T-cell (primary cell): ENCODE results near the gene PTN. TPM values are rescaled to one million over a fixed set of nuclear protein-coding genes. Genes with fewer than 3 reads are reported as not detected.
"Not testable (repeated sequence)": the region's sequence is repeated elsewhere in the genome, so short reads cannot be mapped to it uniquely, and the experiment has no call there.

Experiments used
- ATAC-seq, 4 experiments: fragments of 200-7000 bp in 3 of 4; fragments of 150-1000 bp in 1 of 4; cut with Tn5 transposase; replicated peaks in 1 of 4; 1 replicate in 3 of 4; 2 replicates in 1 of 4; pipeline ENCODE4 v1.10.0; 2021; ENCODE audit warnings: moderate library complexity in 3 of 4, mild to moderate bottlenecking in 2 of 4, moderate number of reproducible peaks in 1 of 4
- CTCF ChIA-PET, 2 donors: fragments of 300-600 bp; sonication (Branson Sonifier 250); formaldehyde crosslinking; loops; one replicate each; lab custom pipeline; 2022; ENCODE audit warnings: antibody characterized with exemption in 2 of 2; lab: Charles Lee
- POLR2A ChIA-PET, 2 donors: fragments of 300-600 bp; sonication (Branson Sonifier 250); formaldehyde crosslinking; loops; one replicate each; lab custom pipeline; 2022; ENCODE audit warnings: antibody characterized with exemption in 2 of 2; lab: Charles Lee
- DNase-seq, 35 experiments: peaks; one replicate each; pipeline versions ENCODE4 v3.0.0 to v3.0.0-alpha.2; 2013 to 2023
- H3K27ac ChIP-seq: one replicate; pipeline ENCODE4 v1.5.1; 2013; ENCODE audit warnings: low read length
- H3K27me3 ChIP-seq, 2 experiments: replicated peaks in 1 of 2; 1 replicate in 1 of 2; 2 replicates in 1 of 2; pipeline versions ENCODE4 v1.6.1 to v1.7.0; 2013; ENCODE audit warnings: low read length in 1 of 2, mixed read lengths in 1 of 2; ENCODE audit not compliant: control insufficient read depth in 2 of 2, insufficient read depth in 2 of 2; ENCODE audit errors: extremely low read depth in 1 of 2
- H3K36me3 ChIP-seq, 2 donors: 1 replicate in 1 of 2; 2 replicates in 1 of 2; pipeline versions ENCODE4 v1.6.1 to v1.7.0; 2013; ENCODE audit warnings: low read length in 1 of 2; ENCODE audit not compliant: control insufficient read depth in 2 of 2, insufficient read depth in 1 of 2; ENCODE audit errors: extremely low read depth in 1 of 2
- H3K4me1 ChIP-seq, 2 experiments: 1 replicate in 1 of 2; 2 replicates in 1 of 2; pipeline versions ENCODE4 v1.6.1 to v1.7.0; 2013; ENCODE audit warnings: low read length in 2 of 2, mixed read lengths in 1 of 2; ENCODE audit not compliant: insufficient read depth in 2 of 2, control insufficient read depth in 1 of 2; ENCODE audit errors: extremely low read depth in 1 of 2
- H3K4me3 ChIP-seq, 2 donors: 1 replicate in 1 of 2; 2 replicates in 1 of 2; pipeline versions ENCODE4 v1.5.1 to v1.7.0; 2013; ENCODE audit warnings: mild to moderate bottlenecking in 2 of 2, low read length in 1 of 2, moderate library complexity in 1 of 2; ENCODE audit not compliant: control insufficient read depth in 1 of 2; ENCODE audit errors: extremely low read depth in 1 of 2
- H3K9me3 ChIP-seq: 2 replicates; pipeline ENCODE4 v1.7.0; 2013
- H3K27ac Mint-ChIP-seq, 2 donors: one replicate each; pipeline ENCODE4 v1.8.0; 2020 to 2021; ENCODE audit warnings: mild to moderate bottlenecking in 2 of 2, mixed read lengths in 2 of 2
- H3K27me3 Mint-ChIP-seq, 2 donors: one replicate each; pipeline ENCODE4 v1.8.0; 2021 to 2022; ENCODE audit warnings: mixed read lengths in 2 of 2
- H3K36me3 Mint-ChIP-seq: one replicate; pipeline ENCODE4 v1.8.0; 2021; ENCODE audit warnings: mixed read lengths
- H3K4me1 Mint-ChIP-seq, 3 donors: one replicate each; pipeline ENCODE4 v1.8.0; 2020 to 2022; ENCODE audit warnings: mixed read lengths in 3 of 3, mild to moderate bottlenecking in 1 of 3
- H3K4me3 Mint-ChIP-seq, 3 donors: one replicate each; pipeline ENCODE4 v1.8.0; 2020 to 2022; ENCODE audit warnings: mild to moderate bottlenecking in 3 of 3, mixed read lengths in 3 of 3, moderate library complexity in 3 of 3
- H3K9me3 Mint-ChIP-seq, 3 donors: one replicate each; pipeline ENCODE4 v1.8.0; 2020 to 2022; ENCODE audit warnings: mixed read lengths in 3 of 3
- WGBS: methylation state at CpG from one replicate; pipeline ENCODE4 v1.1.5; 2013; ENCODE audit warnings: missing lambda C conversion rate; ENCODE audit not compliant: insufficient coverage; 5-methylcytosine and 5-hydroxymethylcytosine counted together
- total RNA-seq, 35 experiments: library from RNA in 6 of 35; stranded (reverse) in 6 of 35; fragments of 120-200 nt in 1 of 35; gene quantifications; one replicate each; pipeline versions ENCODE4 v1.2.1 to v1.2.4 and lab custom pipeline; 2013 to 2026

The PTN gene
- total RNA-seq, 5 donors from 2014 or later (not counting 1 experiment from before 2014, with no cell fraction given) = 0.16 TPM; not detected in 4

DNA sequence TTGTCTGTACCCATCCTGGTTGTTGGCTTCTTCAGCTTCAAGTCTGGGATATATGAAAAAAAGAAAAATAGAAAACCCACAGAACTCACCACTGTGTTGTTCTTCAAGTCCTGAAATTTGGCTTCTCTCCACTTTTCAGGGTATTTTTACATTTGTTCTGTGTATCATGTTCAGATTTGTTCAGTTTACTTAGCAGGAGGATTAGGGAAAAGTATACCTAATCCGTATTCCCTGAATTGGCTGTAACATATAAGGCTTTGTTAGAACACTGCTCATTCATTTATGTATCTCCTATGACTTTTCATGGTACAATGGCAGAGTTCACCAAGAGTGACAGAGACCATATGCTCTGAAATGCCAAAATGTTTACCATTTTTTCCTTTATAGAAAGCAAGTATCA is 146.9 kb downstream of the PTN start:
- H3K4me1 Mint-ChIP-seq = no peaks in the 10 kb centered on the region

DNA sequence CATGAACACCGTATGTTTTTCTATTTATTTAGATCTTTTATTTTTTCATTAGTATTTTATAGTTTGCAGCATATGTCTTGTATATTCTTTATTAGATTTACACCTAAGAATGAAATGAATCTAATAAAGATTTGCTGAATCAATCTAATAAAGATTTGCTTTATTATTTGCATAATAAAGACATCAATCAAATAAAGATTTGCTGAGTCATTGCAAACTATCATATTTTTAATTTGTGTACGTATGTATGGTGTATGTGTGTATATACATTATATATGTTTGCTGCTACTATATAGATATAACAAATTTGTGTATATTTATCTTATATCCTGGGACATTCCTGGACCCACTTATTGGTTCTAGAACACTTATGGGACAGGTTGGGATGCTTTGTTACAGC is 147.5 kb downstream of the PTN start:
- Mint-ChIP-seq H3K27me3 (no peaks in the 10 kb centered on the region), H3K4me3 (no peak overlapping the region), H3K4me1 (no peaks in the 10 kb centered on the region), H3K27ac (no peak overlapping the region), H3K36me3 (no peaks in the 10 kb centered on the region), H3K9me3 (peaks cover 0 to 4% (median 0%) of the 10 kb centered on the region in 3 donors)
- ChIA-PET POLR2A (no interaction called here), CTCF (no interaction called here)
- DNase-seq = no peak
- Histone ChIP-seq H3K9me3 (no peaks in the 10 kb centered on the region), H3K27ac (no peak overlapping the region), H3K36me3 (no peaks in the 10 kb centered on the region), H3K27me3 (no peaks in the 10 kb centered on the region), H3K4me1 (no peaks in the 10 kb centered on the region), H3K4me3 (no peak overlapping the region)
- ATAC-seq = no peak
- WGBS = no CpG with 5 or more reads among the region's 2 CpGs

More for the DNA sequence above, 146.9 kb downstream of the PTN start:
- no peaks in the 10 kb centered on the region for H3K4me1 ChIP-seq
- no CpG with 5 or more reads among the region's 1 CpG for WGBS
- ATAC-seq (no peak), DNase-seq (no peak)
- H3K4me3 ChIP-seq = no peak overlapping the region
- H3K27ac ChIP-seq = no peak overlapping the region
- ChIA-PET CTCF (no interaction called here), POLR2A (no interaction called here)
- H3K27me3 ChIP-seq = no peaks in the 10 kb centered on the region
- H3K27me3 Mint-ChIP-seq = no peaks in the 10 kb centered on the region
- H3K36me3 Mint-ChIP-seq = no peaks in the 10 kb centered on the region
- no peak overlapping the region for H3K27ac Mint-ChIP-seq
- H3K9me3 Mint-ChIP-seq = peaks cover 0 to 4% (median 4%) of the 10 kb centered on the region in 3 donors
- H3K9me3 ChIP-seq = no peaks in the 10 kb centered on the region
- no peak overlapping the region for H3K4me3 Mint-ChIP-seq
- H3K36me3 ChIP-seq = no peaks in the 10 kb centered on the region

DNA sequence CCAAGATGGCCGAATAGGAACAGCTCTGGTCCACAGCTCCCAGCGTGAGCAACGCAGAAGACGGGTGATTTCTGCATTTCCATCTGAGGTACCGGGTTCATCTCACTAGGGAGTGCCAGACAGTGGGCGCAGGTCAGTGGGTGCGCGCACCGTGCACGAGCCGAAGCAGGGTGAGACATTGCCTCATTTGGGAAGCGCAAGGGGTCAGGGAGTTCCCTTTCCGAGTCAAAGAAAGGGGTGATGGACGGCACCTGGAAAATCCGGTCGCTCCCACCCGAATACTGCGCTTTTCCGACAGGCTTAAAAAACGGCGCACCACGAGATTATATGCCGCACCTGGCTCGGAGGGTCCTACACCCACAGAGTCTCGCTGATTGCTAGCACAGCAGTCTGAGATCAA is 161.9 kb downstream of the PTN start:
- DNase-seq, H3K9me3 Mint-ChIP-seq, H3K27ac Mint-ChIP-seq, ATAC-seq, POLR2A ChIA-PET, H3K4me1 Mint-ChIP-seq, H3K4me3 Mint-ChIP-seq, H3K9me3 ChIP-seq, H3K4me3 ChIP-seq, H3K27ac ChIP-seq, H3K36me3 ChIP-seq, H3K27me3 ChIP-seq, H3K4me1 ChIP-seq, CTCF ChIA-PET, H3K36me3 Mint-ChIP-seq, H3K27me3 Mint-ChIP-seq: not testable (repeated sequence)
- WGBS = 81% methylated on average over 9 of the region's 25 CpGs
